Stimulated activated CD4-positive, alpha-beta T cell treated with anti-CD3 and anti-CD28 coated beads, Interleukin-12 subunit alpha, Interleukin-12 subunit beta, amount 100 ng/mL, for 4 hours (primary cell): ENCODE data around the gene PLD5.
"Not testable (repeated sequence)": the region's sequence is repeated elsewhere in the genome, so short reads cannot be mapped to it uniquely, and the experiment has no call there.

Experiments
- DNase-seq: peaks from one replicate; pipeline ENCODE4 v3.0.0-alpha.2; 2020

Gene PLD5

GRCh38 chr1:242133796-242134195 is 390.7 kb downstream of the PLD5 start:
- DNase-seq = no peak

- DNase-seq = no peak
These were observed 391.1 kb downstream of the PLD5 start for GRCh38 chr1:242133351-242133750.

DNA sequence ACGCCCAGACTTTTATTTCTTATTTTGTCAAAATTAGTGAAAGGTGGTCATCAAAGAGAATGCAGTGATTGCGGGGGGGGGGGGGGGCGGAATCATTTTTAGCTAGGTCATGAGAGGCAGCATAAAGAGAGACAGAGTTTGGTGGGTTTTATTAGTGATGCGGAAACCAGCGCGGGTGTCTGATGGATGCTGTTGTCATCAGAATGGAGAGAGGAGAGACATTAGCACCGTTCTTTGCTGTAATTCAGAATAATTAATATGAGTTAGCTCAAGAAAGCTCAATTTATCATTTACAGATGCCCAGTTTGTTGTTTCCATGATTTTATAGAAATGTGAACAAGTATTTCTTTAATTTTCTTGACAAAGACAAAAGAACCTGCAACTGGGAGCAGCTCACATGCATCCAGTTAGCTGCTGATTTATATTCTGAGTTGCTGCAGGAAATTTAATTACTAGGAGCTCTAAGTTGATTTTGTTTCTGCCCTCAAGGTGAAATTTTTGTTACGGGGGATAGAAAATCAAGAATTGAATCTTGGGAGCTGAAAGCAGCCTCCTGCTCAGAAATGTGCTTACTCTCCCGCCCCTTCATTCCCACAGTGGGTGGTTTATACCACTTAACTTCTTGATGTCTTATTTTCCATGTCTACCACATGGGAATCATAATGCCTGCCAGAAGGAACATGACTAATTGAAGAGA is 392.2 kb downstream of the PLD5 start:
- DNase-seq = no peak

GRCh38 chr1:242128951-242129502 is 395.5 kb downstream of the PLD5 start:
- DNase-seq = no peak

DNA sequence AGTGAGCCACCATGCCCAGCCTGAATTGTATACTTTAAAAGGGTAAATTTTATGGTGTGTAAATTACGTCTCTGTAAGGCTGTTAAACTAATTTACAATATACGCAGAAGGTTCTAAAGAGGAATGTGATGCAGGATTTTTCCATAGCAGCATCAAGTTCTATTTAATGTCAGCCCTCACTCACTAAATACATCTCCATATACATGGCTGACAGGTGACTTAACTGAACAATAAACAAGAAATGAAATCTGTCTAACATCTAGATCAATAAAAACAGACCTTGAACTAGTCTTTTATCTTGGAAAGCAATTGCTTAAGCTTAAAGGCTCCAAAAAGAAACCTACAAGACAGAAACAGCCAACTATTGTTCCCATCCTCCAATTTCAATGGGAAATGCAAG is 404.1 kb downstream of the PLD5 start:
- DNase-seq = no peak

DNA sequence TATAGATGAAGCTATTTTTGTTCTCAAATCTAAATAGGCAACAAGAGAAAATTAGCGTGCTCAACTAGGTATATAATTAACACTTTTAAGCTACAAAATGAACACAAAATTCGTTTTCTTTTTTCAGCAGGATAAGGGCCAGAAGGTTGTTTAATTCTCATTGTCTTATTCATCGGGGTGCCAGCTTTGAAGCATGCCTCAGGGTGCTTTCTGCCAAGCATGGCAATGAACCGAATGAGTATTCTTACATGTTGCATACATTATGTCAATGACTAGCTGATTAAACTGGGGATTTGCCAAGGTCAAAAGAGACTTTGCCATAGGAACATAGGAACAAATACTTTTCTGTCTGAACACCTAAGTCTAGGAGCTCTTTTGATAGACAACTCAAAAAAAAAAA is 423.6 kb downstream of the PLD5 start:
- no peak for DNase-seq

- DNase-seq = not testable (repeated sequence)
These were observed 427.2 kb downstream of the PLD5 start for GRCh38 chr1:242097283-242097682.

- no peak for DNase-seq
These were observed 431.4 kb downstream of the PLD5 start for GRCh38 chr1:242093116-242093515.

DNA sequence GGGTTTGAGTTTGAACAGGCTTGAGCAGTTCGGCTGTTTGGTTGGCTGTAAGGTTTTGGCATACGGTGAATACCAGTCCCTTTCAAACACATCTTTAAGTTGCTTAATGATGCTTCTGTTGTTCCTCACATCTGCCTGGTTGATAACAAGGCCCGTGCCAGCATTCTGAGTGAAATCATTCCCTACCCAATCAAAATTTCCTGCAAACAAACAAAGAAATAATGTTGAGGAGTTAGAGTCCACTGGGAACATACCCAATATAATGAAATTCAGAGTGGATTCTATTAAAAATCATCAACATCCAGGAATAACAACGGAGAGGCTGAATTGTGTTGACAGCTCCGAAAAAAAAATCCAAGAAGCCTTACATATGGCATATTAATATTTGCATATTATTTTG is 434.6 kb downstream of the PLD5 start:
- no peak for DNase-seq

DNA sequence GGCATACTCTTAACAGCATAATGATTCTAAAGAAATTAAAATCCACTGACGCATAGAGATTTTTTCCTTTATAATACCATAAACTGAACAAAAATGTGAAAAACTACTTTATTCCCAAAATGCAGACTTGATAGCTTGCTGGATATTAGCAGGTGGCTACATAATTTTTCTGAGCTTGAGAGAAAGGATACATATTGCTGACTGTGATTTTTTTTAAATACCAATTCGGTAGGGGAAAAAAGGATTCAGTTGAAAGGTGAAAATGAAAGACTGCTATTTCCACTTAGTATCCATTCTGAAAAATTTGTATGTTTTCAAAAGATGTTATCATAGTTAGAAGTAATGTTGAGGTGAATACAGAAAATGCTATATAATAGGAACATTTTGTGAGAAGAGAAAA is 435.6 kb downstream of the PLD5 start:
- DNase-seq = no peak

DNA sequence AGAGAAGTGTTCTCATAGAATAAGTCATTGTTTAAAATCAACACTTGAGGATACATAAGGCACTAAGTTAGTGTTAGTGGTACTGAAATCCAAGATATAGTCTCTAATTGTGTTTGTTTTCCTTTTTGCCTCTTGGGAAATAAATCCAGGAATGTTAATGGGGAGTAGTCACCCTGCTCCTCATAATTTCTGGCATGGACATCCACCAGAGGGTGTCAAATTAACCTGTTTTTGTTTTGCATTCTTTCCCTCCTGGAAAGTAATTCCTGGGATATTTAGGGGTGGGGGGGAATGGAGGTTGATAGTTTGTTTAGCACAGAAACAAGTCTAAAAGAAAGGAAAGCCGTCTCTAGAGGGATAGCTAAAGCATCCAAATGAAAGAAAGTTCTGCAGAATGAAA is 437.8 kb downstream of the PLD5 start:
- DNase-seq = no peak

DNA sequence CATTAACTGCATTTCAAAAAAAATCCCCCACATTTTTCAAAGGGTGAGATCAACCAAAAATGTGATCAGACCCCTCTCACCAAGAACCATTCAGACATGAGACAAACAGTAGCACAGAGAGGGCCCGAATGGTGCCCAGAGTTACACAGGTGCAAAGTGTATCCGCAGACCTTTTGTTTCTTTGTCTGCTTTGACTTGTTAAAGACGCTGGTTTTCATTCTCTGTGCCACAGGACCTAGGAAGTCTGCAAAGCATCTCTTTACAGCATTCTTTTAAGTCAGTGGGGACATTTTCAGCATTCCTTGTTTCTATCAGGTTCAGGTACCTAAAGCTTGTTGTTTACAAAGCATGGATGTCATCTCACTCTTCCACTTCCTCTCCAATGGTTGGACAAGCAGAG is 438.4 kb downstream of the PLD5 start:
- no peak for DNase-seq

DNA sequence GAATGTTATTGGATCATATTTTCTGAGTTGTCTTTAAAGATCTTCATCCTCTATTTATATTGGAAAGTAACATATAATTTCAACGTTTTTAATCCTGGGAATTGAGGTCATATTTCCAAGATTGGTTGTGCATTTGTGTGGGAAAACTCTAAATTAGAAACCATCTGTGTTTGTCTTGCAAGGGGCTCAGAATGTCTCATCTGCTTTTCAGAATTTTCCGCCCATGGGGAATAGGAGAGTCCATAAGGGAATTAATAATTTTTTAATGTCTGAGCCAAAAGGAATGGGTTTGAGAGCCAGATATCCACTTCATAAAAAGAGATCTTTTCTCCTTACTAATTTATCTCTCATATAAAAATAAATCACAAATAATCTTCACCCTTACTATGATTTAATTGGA is 440.8 kb downstream of the PLD5 start:
- DNase-seq = no peak

DNA sequence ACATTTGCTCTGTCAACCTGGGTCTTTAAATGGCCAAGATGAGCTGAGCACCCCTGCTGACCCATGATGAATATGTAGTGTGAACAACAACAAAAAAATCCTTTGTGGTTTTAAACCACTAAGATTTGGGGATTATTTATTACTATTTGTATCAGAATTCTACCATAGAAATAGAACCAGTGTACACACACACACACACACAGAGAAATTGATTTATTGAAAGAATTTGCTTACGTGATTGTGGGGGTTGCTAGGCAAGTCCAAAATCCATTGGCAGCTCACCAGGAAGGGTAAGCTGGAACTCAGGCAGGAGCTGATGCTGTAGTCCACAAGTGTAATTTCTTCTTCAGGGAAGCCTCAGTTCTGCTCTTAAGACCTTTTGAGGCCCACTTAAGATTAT is 443.1 kb downstream of the PLD5 start:
- no peak for DNase-seq

DNA sequence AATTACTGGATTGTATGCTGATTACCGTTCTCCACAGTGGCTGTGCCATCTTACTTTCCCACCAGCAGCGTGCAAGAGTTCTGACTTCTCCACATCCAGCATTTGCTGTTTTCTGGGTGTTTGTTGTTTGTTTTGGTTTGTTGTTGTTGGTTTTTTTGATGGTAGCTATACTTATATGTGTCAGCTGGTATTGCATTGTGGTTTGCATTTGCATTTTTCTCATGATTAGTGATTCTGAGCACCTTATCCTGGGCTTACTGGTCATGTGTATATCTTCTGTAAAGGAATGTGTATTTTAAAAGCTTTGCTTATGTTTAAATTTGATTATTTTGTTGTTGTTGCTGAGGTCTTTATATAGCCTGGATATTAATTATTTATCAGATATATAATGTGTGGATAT is 458.7 kb downstream of the PLD5 start:
- DNase-seq = no peak

- no peak for DNase-seq
These were observed 462.2 kb downstream of the PLD5 start for GRCh38 chr1:242062271-242062670.

GRCh38 chr1:242059976-242060375 is 464.5 kb downstream of the PLD5 start:
- no peak for DNase-seq

GRCh38 chr1:242058582-242058981 is 465.9 kb downstream of the PLD5 start:
- DNase-seq = not testable (repeated sequence)

DNA sequence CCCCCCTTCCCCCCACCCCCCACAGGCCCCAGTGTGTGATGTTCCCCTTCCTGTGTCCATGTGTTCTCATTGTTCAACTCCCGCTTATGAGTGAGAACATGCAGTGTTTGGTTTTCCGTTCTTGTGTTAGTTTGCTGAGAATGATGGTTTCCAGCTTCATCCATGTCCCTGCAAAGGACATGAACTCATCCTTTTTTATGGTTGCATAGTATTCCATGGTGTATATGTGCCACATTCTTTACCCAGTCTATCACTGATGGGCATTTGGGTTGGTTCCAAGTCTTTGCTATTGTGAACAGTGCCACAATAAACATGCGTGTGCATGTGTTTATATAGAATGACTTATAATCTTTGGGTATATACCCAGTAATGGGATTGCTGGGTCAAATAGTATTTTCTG is 466.3 kb downstream of the PLD5 start:
- not testable (repeated sequence) for DNase-seq

- DNase-seq = no peak
These were observed 466.8 kb downstream of the PLD5 start for GRCh38 chr1:242057745-242058115.

DNA sequence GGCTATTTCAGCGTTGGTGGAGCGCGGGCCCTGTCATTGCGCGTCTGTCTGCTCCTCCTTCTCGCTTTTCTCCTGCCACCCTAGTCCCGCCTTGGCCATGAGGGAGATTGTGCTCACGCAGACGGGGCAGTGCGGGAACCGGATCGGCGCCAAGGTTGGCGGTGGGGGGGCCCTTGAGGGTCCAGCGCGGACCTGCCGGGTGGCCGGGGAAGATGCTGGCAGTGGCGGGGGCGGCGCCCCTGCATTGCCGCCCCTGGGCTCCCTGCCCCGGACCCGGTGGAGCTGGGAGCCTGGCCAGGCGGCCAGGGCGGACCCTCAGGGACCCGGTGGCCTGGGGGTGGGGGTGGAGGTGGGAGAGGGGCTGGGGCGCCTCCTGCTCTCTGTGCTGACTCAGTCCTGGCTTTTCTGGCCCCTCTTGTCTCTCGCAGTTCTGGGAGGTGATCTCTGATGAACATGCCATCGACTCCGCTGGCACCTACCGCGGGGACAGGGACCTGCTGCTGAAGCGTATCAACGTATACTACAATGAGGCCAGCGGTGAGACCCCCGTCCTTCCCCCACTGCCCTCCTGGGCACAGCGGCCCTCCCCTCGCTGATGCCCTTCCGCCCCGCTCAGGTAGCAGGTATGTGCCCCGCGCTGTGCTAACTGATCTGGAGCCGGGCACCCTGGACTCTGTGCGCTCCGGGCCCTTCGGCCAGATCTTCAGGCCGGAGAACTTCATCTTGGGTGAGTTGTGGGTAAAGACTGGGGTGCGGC is 467.3 kb downstream of the PLD5 start:
- no peak for DNase-seq

GRCh38 chr1:242055749-242056320 is 468.7 kb downstream of the PLD5 start:
- DNase-seq = no peak

DNA sequence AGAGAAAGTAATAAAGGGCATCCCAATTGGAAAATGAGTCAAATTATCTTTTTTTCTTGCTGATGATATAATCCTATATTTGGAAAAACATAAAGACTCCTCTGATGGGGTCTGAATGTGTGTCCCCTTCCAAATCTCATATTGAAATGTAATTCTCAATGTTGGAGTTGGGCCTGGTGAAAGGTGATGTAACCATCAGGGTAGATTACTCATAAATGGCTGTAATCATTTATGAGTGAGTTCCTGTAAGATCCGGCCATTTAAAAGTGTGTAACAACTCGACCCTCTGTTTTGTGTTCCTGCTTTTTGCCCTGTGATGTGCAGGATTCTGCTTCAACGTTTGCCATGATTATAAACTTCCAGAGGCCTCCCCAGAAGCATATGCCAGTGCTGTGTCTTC is 481.3 kb downstream of the PLD5 start:
- DNase-seq = no peak

GRCh38 chr1:242034392-242034791 is 490.1 kb downstream of the PLD5 start:
- DNase-seq = no peak
